ENCODE data around the gene HDAC11. TPM values are rescaled to one million over a fixed set of nuclear protein-coding genes. Genes with fewer than 3 reads are reported as not detected.

The HDAC11 gene
- total RNA-seq, 1 experiment from 2014 or later: 11.8 TPM

DNA sequence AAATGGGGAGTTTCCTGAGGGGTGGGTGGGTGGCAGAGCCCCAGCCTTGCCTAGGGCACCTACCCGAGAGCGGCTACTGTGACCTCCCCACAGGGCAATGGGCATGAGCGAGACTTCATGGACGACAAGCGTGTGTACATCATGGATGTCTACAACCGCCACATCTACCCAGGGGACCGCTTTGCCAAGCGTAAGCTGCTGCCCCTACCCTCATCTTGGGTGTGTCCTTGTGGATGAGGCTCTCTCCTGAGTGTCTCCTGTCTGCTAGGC is 22.6 kb downstream of the HDAC11 start:
- Mint-ChIP-seq H3K4me1 (ENCODE audit: low read depth, unreplicated experiment) (peaks cover 9% of the 10 kb centered on the region), H3K9me3 (ENCODE audit: low read depth, unreplicated experiment) (no peaks in the 10 kb centered on the region), H3K36me3 (ENCODE audit: insufficient read depth, unreplicated experiment) (peaks cover 3% of the 10 kb centered on the region), H3K27ac (ENCODE audit: unreplicated experiment) (no peak overlapping the region), H3K4me3 (ENCODE audit: low read depth, unreplicated experiment) (no peak overlapping the region), H3K27me3 (ENCODE audit: unreplicated experiment) (no peaks in the 10 kb centered on the region)
- no TSS peak for BruUV-seq (replicated peaks)
- TF ChIP-seq, protein P1, sequence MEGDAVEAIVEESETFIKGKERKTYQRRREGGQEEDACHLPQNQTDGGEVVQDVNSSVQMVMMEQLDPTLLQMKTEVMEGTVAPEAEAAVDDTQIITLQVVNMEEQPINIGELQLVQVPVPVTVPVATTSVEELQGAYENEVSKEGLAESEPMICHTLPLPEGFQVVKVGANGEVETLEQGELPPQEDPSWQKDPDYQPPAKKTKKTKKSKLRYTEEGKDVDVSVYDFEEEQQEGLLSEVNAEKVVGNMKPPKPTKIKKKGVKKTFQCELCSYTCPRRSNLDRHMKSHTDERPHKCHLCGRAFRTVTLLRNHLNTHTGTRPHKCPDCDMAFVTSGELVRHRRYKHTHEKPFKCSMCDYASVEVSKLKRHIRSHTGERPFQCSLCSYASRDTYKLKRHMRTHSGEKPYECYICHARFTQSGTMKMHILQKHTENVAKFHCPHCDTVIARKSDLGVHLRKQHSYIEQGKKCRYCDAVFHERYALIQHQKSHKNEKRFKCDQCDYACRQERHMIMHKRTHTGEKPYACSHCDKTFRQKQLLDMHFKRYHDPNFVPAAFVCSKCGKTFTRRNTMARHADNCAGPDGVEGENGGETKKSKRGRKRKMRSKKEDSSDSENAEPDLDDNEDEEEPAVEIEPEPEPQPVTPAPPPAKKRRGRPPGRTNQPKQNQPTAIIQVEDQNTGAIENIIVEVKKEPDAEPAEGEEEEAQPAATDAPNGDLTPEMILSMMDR (IDR thresholded peaks at IDR 0.05; ENCODE audit: unreplicated experiment): no peak
- CTCF ChIA-PET: no interaction called here
- DNase-seq: no peak
- intact Hi-C loops (cut with micrococcal nuclease; ENCODE audit: unreplicated experiment): no loop called here

DNA sequence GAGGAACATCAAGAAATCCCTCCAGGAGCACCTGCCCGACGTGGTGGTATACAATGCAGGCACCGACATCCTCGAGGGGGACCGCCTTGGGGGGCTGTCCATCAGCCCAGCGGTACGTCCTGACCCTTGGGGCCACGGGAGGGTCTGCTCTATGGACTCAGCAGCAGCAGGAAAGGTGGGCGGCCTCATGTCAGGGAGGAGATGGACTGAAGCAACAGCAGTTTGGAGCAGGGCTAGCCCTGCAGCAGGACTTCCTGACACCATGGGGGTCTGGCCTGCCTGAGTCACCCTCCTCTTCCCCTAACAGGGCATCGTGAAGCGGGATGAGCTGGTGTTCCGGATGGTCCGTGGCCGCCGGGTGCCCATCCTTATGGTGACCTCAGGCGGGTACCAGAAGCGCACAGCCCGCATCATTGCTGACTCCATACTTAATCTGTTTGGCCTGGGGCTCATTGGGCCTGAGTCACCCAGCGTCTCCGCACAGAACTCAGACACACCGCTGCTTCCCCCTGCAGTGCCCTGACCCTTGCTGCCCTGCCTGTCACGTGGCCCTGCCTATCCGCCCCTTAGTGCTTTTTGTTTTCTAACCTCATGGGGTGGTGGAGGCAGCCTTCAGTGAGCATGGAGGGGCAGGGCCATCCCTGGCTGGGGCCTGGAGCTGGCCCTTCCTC is 24.2 kb downstream of the HDAC11 start:
- Mint-ChIP-seq H3K4me1 (ENCODE audit: low read depth, unreplicated experiment) (peaks cover 11% of the 10 kb centered on the region), H3K27ac (ENCODE audit: unreplicated experiment) (no peak overlapping the region), H3K4me3 (ENCODE audit: low read depth, unreplicated experiment) (no peak overlapping the region), H3K27me3 (ENCODE audit: unreplicated experiment) (no peaks in the 10 kb centered on the region), H3K9me3 (ENCODE audit: low read depth, unreplicated experiment) (no peaks in the 10 kb centered on the region), H3K36me3 (ENCODE audit: insufficient read depth, unreplicated experiment) (no peaks in the 10 kb centered on the region)
- CTCF ChIA-PET: no interaction called here
- intact Hi-C loops (cut with micrococcal nuclease; ENCODE audit: unreplicated experiment): no loop called here
- TF ChIP-seq, protein P1 (IDR thresholded peaks at IDR 0.05; ENCODE audit: unreplicated experiment): no peak
- DNase-seq: no peak
- no TSS peak for BruUV-seq (replicated peaks)

DNA sequence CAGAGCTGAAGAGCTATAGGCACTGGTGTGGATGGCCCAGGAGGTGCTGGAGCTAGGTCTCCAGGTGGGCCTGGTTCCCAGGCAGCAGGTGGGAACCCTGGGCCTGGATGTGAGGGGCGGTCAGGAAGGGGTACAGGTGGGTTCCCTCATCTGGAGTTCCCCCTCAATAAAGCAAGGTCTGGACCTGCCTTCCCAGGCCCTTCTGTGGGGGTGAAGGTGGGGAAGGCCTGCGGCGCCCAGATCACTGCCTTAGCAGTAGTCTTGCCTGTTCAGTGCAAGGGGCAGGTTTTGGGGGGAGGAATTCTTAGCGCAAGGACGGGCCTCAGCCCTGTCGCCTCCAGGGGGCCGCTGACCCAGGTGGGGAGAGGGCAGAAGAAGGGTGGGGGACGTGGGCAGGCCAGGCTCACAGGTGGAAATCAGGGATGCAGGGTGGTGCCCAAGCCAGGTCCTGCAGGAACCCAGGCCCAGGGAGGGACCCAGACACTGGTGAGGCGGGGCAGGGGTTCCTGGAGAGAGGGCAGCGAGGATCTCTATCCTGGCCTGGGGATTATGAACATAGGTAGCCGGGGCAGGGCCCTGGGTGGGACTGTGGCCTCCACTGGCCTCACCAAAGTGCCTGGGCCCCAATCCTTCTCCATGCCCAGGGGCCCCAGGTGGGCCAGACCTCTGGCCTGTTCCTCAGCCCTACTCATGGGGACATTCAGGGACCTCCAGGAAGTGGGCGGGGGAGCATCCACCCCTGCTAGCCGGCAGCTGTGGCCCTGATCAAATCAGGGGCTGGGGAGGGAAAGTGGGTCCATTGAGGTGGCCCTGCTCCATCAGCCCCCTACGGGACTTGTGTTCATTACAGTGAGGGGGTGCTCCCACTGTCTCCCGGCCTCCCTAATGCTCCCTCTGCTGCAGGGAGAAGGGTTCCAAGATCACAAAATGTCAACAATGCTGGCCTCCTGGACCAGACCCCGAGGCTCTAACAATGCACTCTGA is 25.3 kb downstream of the HDAC11 start:
- Mint-ChIP-seq H3K36me3 (ENCODE audit: insufficient read depth, unreplicated experiment) (no peaks in the 10 kb centered on the region), H3K27me3 (ENCODE audit: unreplicated experiment) (no peaks in the 10 kb centered on the region), H3K27ac (ENCODE audit: unreplicated experiment) (no peak overlapping the region), H3K4me3 (ENCODE audit: low read depth, unreplicated experiment) (no peak overlapping the region), H3K4me1 (ENCODE audit: low read depth, unreplicated experiment) (peaks cover 11% of the 10 kb centered on the region), H3K9me3 (ENCODE audit: low read depth, unreplicated experiment) (no peaks in the 10 kb centered on the region)
- TF ChIP-seq, protein P1 (IDR thresholded peaks at IDR 0.05; ENCODE audit: unreplicated experiment): no peak
- CTCF ChIA-PET: no interaction called here
- BruUV-seq (replicated peaks): no TSS peak
- intact Hi-C loops (cut with micrococcal nuclease; ENCODE audit: unreplicated experiment): no loop called here
- no peak for DNase-seq

DNA sequence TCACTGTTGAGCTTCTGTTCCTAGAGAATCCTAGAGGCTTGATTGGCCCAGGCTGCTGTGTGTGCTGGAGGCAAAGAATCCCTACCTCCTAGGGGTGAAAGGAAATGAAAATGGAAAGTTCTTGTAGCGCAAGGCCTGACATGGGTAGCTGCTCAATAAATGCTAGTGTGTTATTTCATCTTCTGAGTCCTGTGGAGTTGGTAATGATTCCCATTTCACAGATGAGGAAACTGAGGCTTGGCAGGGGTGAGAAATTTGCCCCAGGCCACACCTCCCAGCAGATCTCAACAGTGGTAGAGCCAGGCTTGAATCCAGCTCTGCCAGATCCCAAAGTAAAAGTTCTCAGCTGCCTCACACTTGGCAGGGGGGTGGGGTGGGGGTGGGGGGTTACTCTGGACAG is 26.1 kb downstream of the HDAC11 start:
- H3K4me1 Mint-ChIP-seq (ENCODE audit: low read depth, unreplicated experiment): peaks cover 11% of the 10 kb centered on the region
- no peaks in the 10 kb centered on the region for H3K9me3 Mint-ChIP-seq (ENCODE audit: low read depth, unreplicated experiment)
- intact Hi-C loops (cut with micrococcal nuclease; ENCODE audit: unreplicated experiment): no loop called here
- H3K27me3 Mint-ChIP-seq (ENCODE audit: unreplicated experiment): no peaks in the 10 kb centered on the region
- H3K4me3 Mint-ChIP-seq (ENCODE audit: low read depth, unreplicated experiment): no peak overlapping the region
- TF ChIP-seq, protein P1 (IDR thresholded peaks at IDR 0.05; ENCODE audit: unreplicated experiment): no peak
- no peak overlapping the region for H3K27ac Mint-ChIP-seq (ENCODE audit: unreplicated experiment)
- DNase-seq: no peak
- CTCF ChIA-PET: no interaction called here
- no TSS peak for BruUV-seq (replicated peaks)
- no peaks in the 10 kb centered on the region for H3K36me3 Mint-ChIP-seq (ENCODE audit: insufficient read depth, unreplicated experiment)

All from Calu3 (cell line).